ENCODE measurements around the gene DEUP1.

DEUP1 gene

GRCh38 chr11:93389737-93390136 lies 59.2 kb downstream of the DEUP1 start:
- Histone ChIP-seq H3K9me3 (ENCODE audit: low read depth, low read length) (no peaks in the 10 kb centered on the region), H3K27ac (no peak overlapping the region), H3K4me3 (no peak overlapping the region), H3K36me3 (ENCODE audit: insufficient read depth, low read length) (no peaks in the 10 kb centered on the region), H3K9ac (ENCODE audit: insufficient read length) (no peak overlapping the region)
- TF ChIP-seq POLR2AphosphoS5 (IDR thresholded peaks at IDR 0.05; ENCODE audit: borderline replicate concordance, low read depth, low read length) (no peak), EZH2 (IDR thresholded peaks at IDR 0.05) (no peak), FOXP2 (optimal IDR thresholded peaks at IDR 0.05; ENCODE audit: control extremely low read depth, extremely low read length, insufficient read depth) (no peak)
- DNase-seq (ENCODE audit: low read depth, low spot score), result no peak

- no peaks in the 10 kb centered on the region for H3K9me3 ChIP-seq (ENCODE audit: low read depth, low read length)
- DNase-seq (ENCODE audit: low read depth, low spot score), result no peak
- H3K4me3 ChIP-seq, result no peak overlapping the region
- H3K36me3 ChIP-seq (ENCODE audit: insufficient read depth, low read length), result no peaks in the 10 kb centered on the region
- H3K27ac ChIP-seq, result 0 out of 2 replicates have a peak overlapping the region, but pooled peaks have one; percentile 18
- TF ChIP-seq EZH2 (IDR thresholded peaks at IDR 0.05) (no peak), POLR2AphosphoS5 (IDR thresholded peaks at IDR 0.05; ENCODE audit: borderline replicate concordance, low read depth, low read length) (no peak), FOXP2 (optimal IDR thresholded peaks at IDR 0.05; ENCODE audit: control extremely low read depth, extremely low read length, insufficient read depth) (no peak)
- H3K9ac ChIP-seq (ENCODE audit: insufficient read length), result no peak overlapping the region
These were observed 62.3 kb downstream of the DEUP1 start for GRCh38 chr11:93392867-93393266.

- H3K9ac ChIP-seq (ENCODE audit: insufficient read length), result no peak overlapping the region
- H3K36me3 ChIP-seq (ENCODE audit: insufficient read depth, low read length), result no peaks in the 10 kb centered on the region
- no peak for DNase-seq (ENCODE audit: low read depth, low spot score)
- H3K9me3 ChIP-seq (ENCODE audit: low read depth, low read length), result no peaks in the 10 kb centered on the region
- TF ChIP-seq POLR2AphosphoS5 (IDR thresholded peaks at IDR 0.05; ENCODE audit: borderline replicate concordance, low read depth, low read length) (no peak), EZH2 (IDR thresholded peaks at IDR 0.05) (no peak), FOXP2 (optimal IDR thresholded peaks at IDR 0.05; ENCODE audit: control extremely low read depth, extremely low read length, insufficient read depth) (no peak)
- H3K4me3 ChIP-seq, result no peak overlapping the region
- no peak overlapping the region for H3K27ac ChIP-seq
These were observed 62.8 kb downstream of the DEUP1 start for GRCh38 chr11:93393386-93393785.

DNA sequence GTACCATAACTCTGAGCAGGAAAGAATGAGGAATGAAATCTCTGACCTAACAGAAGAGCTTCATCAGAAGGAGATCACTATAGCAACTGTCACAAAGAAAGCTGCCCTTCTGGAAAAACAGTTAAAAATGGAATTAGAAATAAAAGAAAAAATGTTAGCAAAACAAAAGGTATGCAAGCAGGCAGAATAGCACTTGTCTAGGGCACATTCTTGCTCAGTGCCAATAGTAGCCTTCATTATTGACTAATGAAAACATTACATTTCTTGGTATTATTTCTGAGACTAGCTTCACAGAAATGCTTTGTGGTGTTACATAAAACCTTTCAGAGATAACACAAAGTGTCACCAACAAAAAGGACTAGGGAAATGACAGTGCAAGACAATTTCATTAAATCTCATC lies 63.9 kb downstream of the DEUP1 start:
- H3K27ac ChIP-seq, result no peak overlapping the region
- TF ChIP-seq POLR2AphosphoS5 (IDR thresholded peaks at IDR 0.05; ENCODE audit: borderline replicate concordance, low read depth, low read length) (no peak), EZH2 (IDR thresholded peaks at IDR 0.05) (no peak), FOXP2 (optimal IDR thresholded peaks at IDR 0.05; ENCODE audit: control extremely low read depth, extremely low read length, insufficient read depth) (no peak)
- no peaks in the 10 kb centered on the region for H3K9me3 ChIP-seq (ENCODE audit: low read depth, low read length)

DNA sequence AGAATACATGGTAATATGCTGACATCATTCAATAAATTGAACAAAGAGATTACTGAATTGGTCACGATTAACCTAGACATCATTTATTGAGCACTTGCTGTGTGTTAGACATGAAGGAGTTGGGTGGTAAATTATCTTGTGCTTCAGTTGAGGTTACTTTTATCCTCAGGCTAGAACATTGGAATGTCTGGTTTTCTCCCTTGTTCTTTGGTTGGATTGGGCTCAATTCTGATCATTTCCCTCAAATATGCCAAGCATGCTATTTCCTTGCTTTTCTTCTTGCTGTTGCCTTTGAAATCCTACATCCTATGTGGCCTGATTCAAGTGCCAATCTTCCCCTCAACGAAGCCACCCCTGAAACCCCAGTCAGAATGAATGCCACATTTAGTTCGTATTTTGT lies 65.8 kb downstream of the DEUP1 start:
- TF ChIP-seq FOXP2 (optimal IDR thresholded peaks at IDR 0.05; ENCODE audit: control extremely low read depth, extremely low read length, insufficient read depth), result no peak
- TF ChIP-seq POLR2AphosphoS5 (IDR thresholded peaks at IDR 0.05; ENCODE audit: borderline replicate concordance, low read depth, low read length), result no peak
- TF ChIP-seq EZH2 (IDR thresholded peaks at IDR 0.05), result no peak
- no peak overlapping the region for H3K9ac ChIP-seq (ENCODE audit: insufficient read length)
- H3K36me3 ChIP-seq (ENCODE audit: insufficient read depth, low read length), result no peaks in the 10 kb centered on the region
- H3K27ac ChIP-seq, result no peak overlapping the region
- no peak overlapping the region for H3K4me3 ChIP-seq
- peak; percentile 14 for DNase-seq (ENCODE audit: low read depth, low spot score)
- no peaks in the 10 kb centered on the region for H3K9me3 ChIP-seq (ENCODE audit: low read depth, low read length)

More for the DNA sequence above, 63.9 kb downstream of the DEUP1 start:
- H3K4me3 ChIP-seq, result no peak overlapping the region
- no peak for DNase-seq (ENCODE audit: low read depth, low spot score)
- H3K36me3 ChIP-seq (ENCODE audit: insufficient read depth, low read length), result no peaks in the 10 kb centered on the region
- no peak overlapping the region for H3K9ac ChIP-seq (ENCODE audit: insufficient read length)

DNA sequence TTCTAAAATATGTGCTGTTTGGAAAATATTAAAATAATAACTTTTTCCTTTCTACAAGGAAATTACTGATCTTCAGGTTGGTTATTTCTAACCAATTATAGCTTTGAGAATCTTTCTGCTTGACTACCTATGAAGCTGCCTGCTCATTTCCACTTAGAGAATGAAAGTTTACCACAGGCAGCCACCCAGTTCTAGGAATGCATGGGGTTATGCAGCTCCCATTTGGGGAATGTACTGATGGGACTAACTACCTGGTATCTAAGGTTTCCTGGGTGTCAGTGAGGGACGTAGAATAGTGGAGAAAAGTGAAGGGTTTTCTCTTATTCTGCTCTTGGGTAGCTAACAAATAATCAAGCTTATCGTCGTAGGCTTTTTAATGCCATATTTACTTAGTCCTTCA lies 73.4 kb downstream of the DEUP1 start:
- TF ChIP-seq POLR2AphosphoS5 (IDR thresholded peaks at IDR 0.05; ENCODE audit: borderline replicate concordance, low read depth, low read length), result no peak
- no peak for TF ChIP-seq FOXP2 (optimal IDR thresholded peaks at IDR 0.05; ENCODE audit: control extremely low read depth, extremely low read length, insufficient read depth)
- no peak for TF ChIP-seq EZH2 (IDR thresholded peaks at IDR 0.05)
- Histone ChIP-seq H3K9ac (ENCODE audit: insufficient read length) (no peak overlapping the region), H3K36me3 (ENCODE audit: insufficient read depth, low read length) (no peaks in the 10 kb centered on the region), H3K9me3 (ENCODE audit: low read depth, low read length) (no peaks in the 10 kb centered on the region), H3K27ac (no peak overlapping the region), H3K4me3 (no peak overlapping the region)
- DNase-seq (ENCODE audit: low read depth, low spot score), result no peak

- TF ChIP-seq EZH2 (IDR thresholded peaks at IDR 0.05) (no peak), FOXP2 (optimal IDR thresholded peaks at IDR 0.05; ENCODE audit: control extremely low read depth, extremely low read length, insufficient read depth) (no peak), POLR2AphosphoS5 (IDR thresholded peaks at IDR 0.05; ENCODE audit: borderline replicate concordance, low read depth, low read length) (no peak)
- H3K36me3 ChIP-seq (ENCODE audit: insufficient read depth, low read length), result no peaks in the 10 kb centered on the region
- no peaks in the 10 kb centered on the region for H3K9me3 ChIP-seq (ENCODE audit: low read depth, low read length)
- no peak overlapping the region for H3K9ac ChIP-seq (ENCODE audit: insufficient read length)
- no peak overlapping the region for H3K4me3 ChIP-seq
- no peak for DNase-seq (ENCODE audit: low read depth, low spot score)
- H3K27ac ChIP-seq, result no peak overlapping the region
These were observed 77.3 kb downstream of the DEUP1 start for GRCh38 chr11:93407777-93408401.

DNA sequence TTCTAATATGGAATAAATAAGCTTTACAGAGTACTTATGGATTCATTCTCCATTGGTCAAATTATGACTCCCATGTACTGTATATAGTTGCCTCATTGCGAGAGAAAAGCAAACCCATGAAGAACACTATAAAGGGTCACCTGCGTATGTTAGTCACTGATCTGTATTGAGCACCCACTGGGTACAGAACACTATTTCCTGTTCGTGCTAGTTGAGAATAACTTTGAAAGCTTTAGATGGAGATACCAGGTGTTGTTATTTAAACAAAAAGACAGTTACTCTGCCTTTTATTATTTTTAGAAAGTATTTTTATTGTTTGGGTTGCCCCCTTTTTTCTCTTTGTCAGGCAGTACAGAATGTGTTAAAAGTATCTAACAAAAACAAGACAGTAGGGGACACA lies 79.9 kb downstream of the DEUP1 start:
- Histone ChIP-seq H3K4me3 (no peak overlapping the region), H3K9me3 (ENCODE audit: low read depth, low read length) (no peaks in the 10 kb centered on the region), H3K27ac (no peak overlapping the region), H3K9ac (ENCODE audit: insufficient read length) (no peak overlapping the region), H3K36me3 (ENCODE audit: insufficient read depth, low read length) (no peaks in the 10 kb centered on the region)
- no peak for DNase-seq (ENCODE audit: low read depth, low spot score)
- TF ChIP-seq FOXP2 (optimal IDR thresholded peaks at IDR 0.05; ENCODE audit: control extremely low read depth, extremely low read length, insufficient read depth), result no peak
- TF ChIP-seq POLR2AphosphoS5 (IDR thresholded peaks at IDR 0.05; ENCODE audit: borderline replicate concordance, low read depth, low read length), result no peak
- no peak for TF ChIP-seq EZH2 (IDR thresholded peaks at IDR 0.05)

GRCh38 chr11:93411705-93412104 lies 81.2 kb downstream of the DEUP1 start:
- no peak for DNase-seq (ENCODE audit: low read depth, low spot score)
- Histone ChIP-seq H3K9ac (ENCODE audit: insufficient read length) (no peak overlapping the region), H3K9me3 (ENCODE audit: low read depth, low read length) (no peaks in the 10 kb centered on the region), H3K27ac (no peak overlapping the region), H3K4me3 (no peak overlapping the region), H3K36me3 (ENCODE audit: insufficient read depth, low read length) (no peaks in the 10 kb centered on the region)
- no peak for TF ChIP-seq POLR2AphosphoS5 (IDR thresholded peaks at IDR 0.05; ENCODE audit: borderline replicate concordance, low read depth, low read length)
- TF ChIP-seq FOXP2 (optimal IDR thresholded peaks at IDR 0.05; ENCODE audit: control extremely low read depth, extremely low read length, insufficient read depth), result no peak

Data from SK-N-MC (cell line).